Sigmoid colon (tissue), 7 donors: ENCODE results near the gene PRKAG2. TPM values are rescaled to one million over a fixed set of nuclear protein-coding genes. Genes with fewer than 3 reads are reported as not detected.

Experiments
- DNase-seq: peaks from one replicate; pipeline ENCODE4 v3.0.0-alpha.2; 2019
- H3K27ac ChIP-seq, 4 donors: fragments of 200-600 bp; sonication (generic); one replicate each; pipeline ENCODE4 v1.5.1; 2016 to 2019; ENCODE audit warnings: mild to moderate bottlenecking in 1 of 4
- H3K27me3 ChIP-seq, 3 donors: fragments of 200-600 bp; sonication (generic); one replicate each; pipeline ENCODE4 v1.5.1; 2019; ENCODE audit warnings: mild to moderate bottlenecking in 1 of 3
- H3K36me3 ChIP-seq, 4 donors: fragments of 200-600 bp; sonication (generic); one replicate each; pipeline ENCODE4 v1.5.1; 2016 to 2019
- H3K4me1 ChIP-seq, 4 donors: fragments of 200-600 bp; sonication (generic); one replicate each; pipeline ENCODE4 v1.5.1; 2017 to 2019
- H3K4me3 ChIP-seq, 4 donors: fragments of 200-600 bp; sonication (generic); one replicate each; pipeline ENCODE4 v1.5.1; 2017 to 2019; ENCODE audit warnings: mild to moderate bottlenecking in 2 of 4, moderate library complexity in 1 of 4
- H3K9me3 ChIP-seq, 4 donors: fragments of 200-600 bp in 3 of 4; sonication (generic) in 3 of 4; one replicate each; pipeline versions ENCODE4 v1.5.1 to v1.6.1; 2013 to 2019
- EP300 ChIP-seq, 4 donors: sonication (generic); formaldehyde crosslinking; IDR thresholded peaks; one replicate each; pipeline ENCODE4 v1.6.1; 2017; ENCODE audit warnings: antibody characterized with exemption in 4 of 4
- POLR2A ChIP-seq, 2 donors: fragments of 450-650 bp; IDR thresholded peaks; one replicate each; pipeline ENCODE4 v1.6.1; 2016; ENCODE audit warnings: antibody characterized with exemption in 2 of 2, mild to moderate bottlenecking in 2 of 2, moderate library complexity in 2 of 2
- POLR2AphosphoS5 ChIP-seq, 4 donors: sonication (generic); formaldehyde crosslinking; IDR thresholded peaks; one replicate each; pipeline ENCODE4 v1.6.1; 2017; ENCODE audit warnings: antibody characterized with exemption in 4 of 4
- WGBS, 2 donors: extraction: QIAGEN DNeasy Blood & Tissue Kit; methylation state at CpG; one replicate each; pipeline ENCODE4 v1.1.7; 2013; 5-methylcytosine and 5-hydroxymethylcytosine counted together
- intact Hi-C: fragments of 100-400 bp; cut with DNase I; formaldehyde crosslinking; loops from one replicate; pipeline ENCODE4 v1.15.1; 2023
- polyA plus RNA-seq, 3 donors: library from polyadenylated mRNA; stranded (reverse); fragments of 200-250 nt; gene quantifications; one replicate each; pipeline ENCODE4 v1.2.3, GENCODE V29; 2013
- total RNA-seq, 4 donors: library from RNA; depleted of rRNA; stranded (reverse); fragments of >200 nt; gene quantifications; one replicate each; pipeline ENCODE4 v1.1.0, GENCODE V29; 2016
- TF ChIP-seq, protein P1 (sequence below), 4 experiments: fragments of 450-650 bp in 3 of 4; fragments of 200-600 bp in 1 of 4; IDR thresholded peaks; one replicate each; pipeline ENCODE4 v1.5.1; 2016 to 2019; ENCODE audit warnings: antibody characterized with exemption in 4 of 4, mild to moderate bottlenecking in 3 of 4, moderate library complexity in 2 of 4
- donor health status: healthy with polysubstance abuse.
- donor health status: Bipolar disorder and iron deficiency.
- donor health status: healthy.

The PRKAG2 gene
- total and polyA plus RNA-seq, 7 donors: 19.2 to 51.2 (median 37.1) TPM

DNA sequence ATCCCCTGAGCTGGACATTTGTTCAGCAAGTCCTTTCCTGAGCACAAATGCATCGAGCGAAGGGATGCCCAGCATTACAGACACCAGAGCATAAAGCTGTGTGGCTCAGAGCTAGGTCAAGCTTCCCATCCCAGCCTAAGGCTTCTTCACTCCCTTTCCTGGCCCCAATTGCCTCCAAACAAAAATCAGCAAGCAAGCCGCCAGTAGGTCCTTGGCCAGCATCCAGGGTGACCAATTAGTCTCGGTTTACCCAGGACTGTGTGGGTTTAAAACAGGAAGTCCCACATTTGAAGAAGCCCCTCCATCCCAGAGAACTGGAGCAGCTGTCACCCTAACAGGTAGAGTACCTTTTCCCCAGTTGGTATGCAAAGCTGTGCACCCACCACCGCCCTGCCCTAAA, 51.2 kb downstream of the PRKAG2 start:
- Histone ChIP-seq H3K9me3 (no peaks in the 10 kb centered on the region), H3K36me3 (no peaks in the 10 kb centered on the region), H3K27me3 (no peaks in the 10 kb centered on the region), H3K4me1 (peaks cover 0 to 17% (median 13%) of the 10 kb centered on the region in 4 donors), H3K4me3 (no peak overlapping the region), H3K27ac (no peak overlapping the region)
- DNase-seq: no peak
- intact Hi-C loops: no loop called here
- TF ChIP-seq POLR2AphosphoS5 (IDR thresholded peaks at IDR 0.05) (no peak), POLR2A (IDR thresholded peaks at IDR 0.05) (no peak)
- 80% methylated on average over 5 of the region's 5 CpGs for WGBS, 2 donors

DNA sequence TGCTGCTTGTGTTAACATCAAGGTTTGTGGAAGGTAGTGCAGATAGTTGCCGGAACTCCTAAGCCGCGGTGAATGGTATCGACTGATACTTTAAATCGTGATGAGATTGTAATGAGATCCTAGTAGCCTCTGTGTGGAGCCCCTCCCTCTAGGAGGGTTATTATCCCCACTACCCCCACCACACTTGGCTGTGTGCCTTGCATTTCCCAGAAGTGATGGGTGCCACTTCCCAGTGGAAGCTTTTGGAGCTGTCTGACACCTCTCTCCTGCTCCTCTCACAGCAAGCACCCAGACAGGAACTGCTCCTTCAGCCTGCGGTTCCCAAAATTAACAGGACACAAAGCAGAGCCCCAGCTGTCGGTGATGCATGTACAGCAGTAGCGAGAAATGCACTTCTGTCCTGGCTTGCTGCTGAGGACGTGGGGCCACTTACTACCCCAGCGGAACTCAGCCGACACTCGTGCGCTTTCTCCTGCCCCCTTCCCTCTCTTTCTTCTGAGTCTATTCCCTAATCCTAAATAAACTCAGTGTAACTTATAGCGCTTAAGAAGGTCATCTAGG, 52.5 kb downstream of the PRKAG2 start:
- no peaks in the 10 kb centered on the region for H3K36me3 ChIP-seq
- TF ChIP-seq POLR2AphosphoS5 (IDR thresholded peaks at IDR 0.05) (peak in 2 of 4 donors; percentile 26 to 41), POLR2A (IDR thresholded peaks at IDR 0.05) (no peak)
- no peaks in the 10 kb centered on the region for H3K27me3 ChIP-seq
- WGBS, 2 donors: 76 to 83% methylated on average over 14 of the region's 14 CpGs
- DNase-seq: no peak
- H3K9me3 ChIP-seq: no peaks in the 10 kb centered on the region
- intact Hi-C loops: no loop called here
- H3K4me1 ChIP-seq: peaks cover 0 to 17% (median 13%) of the 10 kb centered on the region in 4 donors
- peak overlapping the region in 2 of 4 donors; percentile 7 to 36 for H3K4me3 ChIP-seq
- H3K27ac ChIP-seq: peak overlapping the region; percentile 42 to 64 (median 53)

DNA sequence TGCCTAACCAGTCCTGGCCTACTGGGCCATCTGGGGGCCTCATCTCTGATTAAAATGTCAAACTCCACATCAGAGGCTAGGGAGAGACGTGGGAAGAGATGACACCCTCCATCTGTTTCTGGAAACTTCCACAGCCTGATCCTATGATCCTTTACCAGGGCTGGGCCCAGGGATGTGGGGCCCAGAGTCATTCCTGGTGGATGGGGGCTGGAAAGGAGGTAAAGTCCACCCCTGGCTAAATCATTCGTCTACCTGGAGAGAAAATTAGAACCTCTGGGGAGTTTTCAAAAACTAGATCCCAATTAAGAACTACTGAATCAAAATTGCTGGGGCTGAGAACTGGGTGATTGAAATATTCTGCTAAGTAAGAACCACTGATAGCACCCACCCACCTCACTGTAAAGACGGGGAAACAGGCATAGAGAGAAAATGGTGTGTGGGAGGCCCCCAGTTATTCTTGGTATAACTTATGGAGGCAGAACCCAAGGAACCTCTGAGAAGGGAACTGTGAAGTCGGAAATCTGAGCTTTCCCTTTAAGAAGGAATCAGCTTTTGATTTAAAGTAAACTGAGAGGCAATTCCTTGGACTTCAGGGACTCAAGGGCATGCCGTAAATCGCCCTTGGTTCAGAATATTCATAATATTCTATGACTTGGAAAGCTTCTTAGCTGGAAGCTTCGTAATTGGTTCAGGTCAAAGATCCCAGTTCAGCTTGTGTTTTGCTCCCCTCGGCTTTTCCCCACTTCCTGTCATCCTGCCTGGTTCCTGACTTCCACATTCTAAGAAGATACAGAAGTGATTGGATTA, 53.1 kb downstream of the PRKAG2 start:
- TF ChIP-seq POLR2AphosphoS5 (IDR thresholded peaks at IDR 0.05) (no peak), EP300 (IDR thresholded peaks at IDR 0.05) (no peak), POLR2A (IDR thresholded peaks at IDR 0.05) (no peak)
- TF ChIP-seq, protein P1, sequence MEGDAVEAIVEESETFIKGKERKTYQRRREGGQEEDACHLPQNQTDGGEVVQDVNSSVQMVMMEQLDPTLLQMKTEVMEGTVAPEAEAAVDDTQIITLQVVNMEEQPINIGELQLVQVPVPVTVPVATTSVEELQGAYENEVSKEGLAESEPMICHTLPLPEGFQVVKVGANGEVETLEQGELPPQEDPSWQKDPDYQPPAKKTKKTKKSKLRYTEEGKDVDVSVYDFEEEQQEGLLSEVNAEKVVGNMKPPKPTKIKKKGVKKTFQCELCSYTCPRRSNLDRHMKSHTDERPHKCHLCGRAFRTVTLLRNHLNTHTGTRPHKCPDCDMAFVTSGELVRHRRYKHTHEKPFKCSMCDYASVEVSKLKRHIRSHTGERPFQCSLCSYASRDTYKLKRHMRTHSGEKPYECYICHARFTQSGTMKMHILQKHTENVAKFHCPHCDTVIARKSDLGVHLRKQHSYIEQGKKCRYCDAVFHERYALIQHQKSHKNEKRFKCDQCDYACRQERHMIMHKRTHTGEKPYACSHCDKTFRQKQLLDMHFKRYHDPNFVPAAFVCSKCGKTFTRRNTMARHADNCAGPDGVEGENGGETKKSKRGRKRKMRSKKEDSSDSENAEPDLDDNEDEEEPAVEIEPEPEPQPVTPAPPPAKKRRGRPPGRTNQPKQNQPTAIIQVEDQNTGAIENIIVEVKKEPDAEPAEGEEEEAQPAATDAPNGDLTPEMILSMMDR (IDR thresholded peaks at IDR 0.05): no peak
- Histone ChIP-seq H3K27ac (peak overlapping the region; percentile 42 to 64 (median 53)), H3K27me3 (no peaks in the 10 kb centered on the region), H3K36me3 (no peaks in the 10 kb centered on the region), H3K4me1 (peaks cover 0 to 17% (median 13%) of the 10 kb centered on the region in 4 donors), H3K9me3 (no peaks in the 10 kb centered on the region), H3K4me3 (peak overlapping the region in 2 of 4 donors; percentile 7 to 36)
- intact Hi-C loops: no loop called here
- WGBS, 2 donors: 60 to 74% methylated on average over 8 of the region's 8 CpGs
- DNase-seq: no peak

DNA sequence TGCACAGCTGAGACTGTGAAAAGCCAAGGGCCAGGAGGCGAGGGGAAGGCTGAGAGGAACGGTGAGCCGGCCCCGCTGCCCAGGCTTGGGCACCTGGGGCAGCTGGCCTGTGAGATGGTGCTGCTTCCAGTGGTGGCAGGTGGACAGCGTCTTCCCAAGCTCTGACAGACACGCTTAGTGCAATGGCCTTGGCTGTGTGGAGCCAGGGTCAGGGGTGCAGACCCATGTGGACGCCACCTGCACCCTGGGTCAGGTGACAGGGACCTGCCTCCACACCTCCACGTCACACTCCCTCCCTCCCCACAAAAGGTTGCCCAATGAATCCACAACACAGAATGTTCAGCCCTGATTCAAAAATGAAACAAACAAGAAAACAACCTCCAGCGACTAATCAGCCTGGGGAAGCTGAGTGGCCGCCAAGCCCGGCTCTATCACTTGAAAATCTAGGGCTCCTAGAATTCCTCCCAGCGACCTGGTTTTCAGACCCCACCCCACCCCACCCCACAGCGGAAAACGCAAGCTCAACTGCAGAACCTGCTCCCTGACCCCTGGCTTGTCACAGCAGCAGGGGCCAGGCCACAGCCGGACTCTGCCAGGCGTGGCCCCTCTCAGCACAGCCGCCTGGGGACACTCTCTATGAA, 54.3 kb downstream of the PRKAG2 start:
- intact Hi-C loops: no loop called here
- WGBS, 2 donors: 79 to 86% methylated on average over 17 of the region's 17 CpGs
- no peaks in the 10 kb centered on the region for H3K36me3 ChIP-seq
- H3K9me3 ChIP-seq: no peaks in the 10 kb centered on the region
- H3K27me3 ChIP-seq: no peaks in the 10 kb centered on the region
- no peak for DNase-seq
- H3K4me1 ChIP-seq: peaks cover 0 to 17% (median 13%) of the 10 kb centered on the region in 4 donors
- H3K27ac ChIP-seq: peak overlapping the region; percentile 2 to 64 (median 18)
- no peak overlapping the region for H3K4me3 ChIP-seq
- no peak for TF ChIP-seq POLR2A (IDR thresholded peaks at IDR 0.05)
- no peak for TF ChIP-seq EP300 (IDR thresholded peaks at IDR 0.05)
- TF ChIP-seq, protein P1 (IDR thresholded peaks at IDR 0.05): no peak
- TF ChIP-seq POLR2AphosphoS5 (IDR thresholded peaks at IDR 0.05): no peak

DNA sequence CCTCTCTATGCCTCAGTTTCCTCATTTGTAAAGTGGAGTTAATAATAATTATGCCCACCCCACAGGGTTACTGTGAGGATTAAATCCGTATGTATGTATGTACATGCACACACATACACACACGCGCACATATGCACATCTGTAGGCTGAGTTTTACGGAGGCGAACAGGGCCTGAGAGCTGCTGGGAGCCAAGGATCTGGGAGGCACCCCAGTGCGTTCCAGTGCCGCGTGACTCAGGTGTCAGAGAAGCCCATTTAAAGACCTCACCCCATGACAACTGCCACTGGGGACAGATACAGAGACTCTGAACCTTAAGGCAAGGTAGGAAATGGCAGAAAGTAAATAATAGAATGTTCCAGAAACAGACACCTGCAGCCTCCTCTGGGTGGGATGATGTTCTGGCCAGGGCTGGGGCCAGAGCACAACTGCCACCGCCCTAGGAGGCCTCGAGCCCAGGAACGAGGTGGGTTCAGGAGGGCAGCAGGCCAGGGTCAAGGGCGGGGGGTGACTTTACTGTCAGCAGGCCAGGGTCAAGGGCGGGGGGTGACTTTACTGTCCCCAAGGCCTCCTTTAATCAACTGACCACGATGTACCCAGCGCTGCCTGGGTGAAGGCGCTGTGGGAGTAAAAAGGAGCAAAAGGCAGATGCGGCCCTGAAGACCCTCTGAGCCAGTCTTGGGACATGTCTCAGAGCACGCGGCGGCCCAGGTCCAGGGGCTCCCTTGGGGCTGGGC, 54.9 kb downstream of the PRKAG2 start:
- Histone ChIP-seq H3K9me3 (no peaks in the 10 kb centered on the region), H3K4me1 (peaks cover 0 to 17% (median 13%) of the 10 kb centered on the region in 4 donors), H3K27me3 (no peaks in the 10 kb centered on the region), H3K27ac (peak overlapping the region; percentile 2 to 64 (median 18)), H3K4me3 (no peak overlapping the region), H3K36me3 (no peaks in the 10 kb centered on the region)
- intact Hi-C loops: no loop called here
- DNase-seq: no peak
- TF ChIP-seq, protein P1 (IDR thresholded peaks at IDR 0.05): no peak
- TF ChIP-seq POLR2AphosphoS5 (IDR thresholded peaks at IDR 0.05) (no peak), EP300 (IDR thresholded peaks at IDR 0.05) (no peak), POLR2A (IDR thresholded peaks at IDR 0.05) (no peak)
- WGBS, 2 donors: 92 to 93% methylated on average over 20 of the region's 20 CpGs
